ENCODE data around the gene TBP.

DNA sequence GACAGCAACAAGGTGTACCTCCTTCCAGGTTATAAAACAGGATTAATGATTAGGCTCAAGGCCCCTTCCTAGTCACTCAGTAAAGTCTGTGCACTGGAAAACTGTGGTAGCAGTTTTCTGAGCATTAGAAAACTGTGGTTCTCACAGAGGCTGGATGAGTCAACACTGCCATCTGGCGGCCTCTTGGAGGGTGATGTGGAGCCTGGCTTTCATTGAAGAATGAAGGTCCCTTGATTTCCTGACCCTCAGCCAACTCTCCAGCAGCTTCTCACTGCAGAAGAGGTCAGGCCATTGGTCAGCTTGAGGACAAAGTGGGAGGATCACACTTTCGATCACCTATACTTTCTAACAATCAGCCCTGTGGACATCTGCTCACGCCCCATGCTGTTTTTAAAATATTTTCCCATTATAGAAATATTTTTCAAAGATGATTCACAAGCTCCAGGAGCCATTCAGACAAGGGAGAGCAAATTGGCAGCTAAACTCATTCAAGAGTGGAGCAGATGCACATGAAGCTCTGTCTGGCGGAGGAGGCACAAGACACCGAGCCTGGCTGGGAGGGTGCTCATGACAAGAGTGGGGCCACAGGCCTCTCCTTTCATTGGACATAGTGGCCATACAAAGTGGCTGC is 24.2 kb upstream of the TBP start:
- TF ChIP-seq NFYB (CRISPR knock-in tag; IDR thresholded peaks at IDR 0.05) (no peak), CTCF (CRISPR knock-in tag; IDR thresholded peaks at IDR 0.05) (peak; percentile 89), CREB1 (IDR thresholded peaks at IDR 0.05) (no peak), CREB1 (CRISPR knock-in tag; IDR thresholded peaks at IDR 0.05) (no peak)

All from HepG2 (cell line).